Endothelial cell of umbilical vein (primary cell): ENCODE data around the gene MARCHF7. TPM values are rescaled to one million over a fixed set of nuclear protein-coding genes. Genes with fewer than 3 reads are reported as not detected.
A peak's percentile ranks its signal among the peaks of the same experiment; 100 is the strongest.

ENCODE experiments used
- BruUV-seq: library from RNA; stranded (reverse); fragments of 400-500 nt; replicated peaks from 2 replicates; lab custom pipeline; 2021; lab: Mats Ljungman, UMichigan
- CTCF ChIA-PET: fragments of 300-600, 350-600 bp; sonication (Branson Sonifier 250); formaldehyde crosslinking; loops from one replicate; lab custom pipeline; 2021; ENCODE audit warnings: antibody characterized with exemption, inconsistent platforms; lab: Charles Lee
- POLR2A ChIA-PET: fragments of 300-600, 350-600 bp; sonication (Branson Sonifier 250); formaldehyde crosslinking; loops from one replicate; lab custom pipeline; 2021; ENCODE audit warnings: antibody characterized with exemption, inconsistent platforms; lab: Charles Lee
- DNase-seq: peaks from one replicate; pipeline ENCODE4 v3.0.0-alpha.2; 2011; ENCODE audit warnings: low read depth, low spot score
- FAIRE-seq: peaks from 2 replicates; lab custom pipeline; 2011; peaks lifted over from hg19 to GRCh38; lab: Jason Lieb, UNC
- H2AFZ ChIP-seq: 2 replicates; pipeline ENCODE4 v1.6.0; 2012; ENCODE audit warnings: low read depth, low read length, control low read depth, inconsistent platforms
- H3K27ac ChIP-seq: 2 replicates; pipeline ENCODE4 v1.5.1; 2011; ENCODE audit warnings: low read depth, mild to moderate bottlenecking, control low read depth, low read length, moderate library complexity; ENCODE audit not compliant: insufficient read depth
- H3K27me3 ChIP-seq, 2 experiments: 2 replicates each; pipeline versions ENCODE4 v1.6.0 to v1.6.1; 2011; ENCODE audit warnings: low read length in 2 of 2, mixed read lengths in 1 of 2; ENCODE audit not compliant: control insufficient read depth in 2 of 2, insufficient read depth in 2 of 2
- H3K36me3 ChIP-seq, 2 experiments: 2 replicates in 1 of 2; 3 replicates in 1 of 2; pipeline ENCODE4 v1.5.1; 2011; ENCODE audit warnings: low read length in 2 of 2, mild to moderate bottlenecking in 1 of 2, moderate library complexity in 1 of 2; ENCODE audit not compliant: control insufficient read depth in 2 of 2, insufficient read depth in 2 of 2; ENCODE audit errors: extremely low read depth in 1 of 2
- H3K4me1 ChIP-seq: 3 replicates; pipeline ENCODE4 v1.5.1; 2011; ENCODE audit warnings: mild to moderate bottlenecking, low read length; ENCODE audit not compliant: control insufficient read depth, insufficient read depth; ENCODE audit errors: extremely low read depth
- H3K4me2 ChIP-seq: 2 replicates; pipeline ENCODE4 v1.6.1; 2011; ENCODE audit warnings: low read length, control low read depth, mixed read lengths; ENCODE audit not compliant: insufficient read depth
- H3K4me3 ChIP-seq, 3 experiments: fragments of 200-600 bp in 1 of 3; sonication (generic), shearing (Covaris generic) in 1 of 3; replicated peaks in 1 of 3; 2 replicates each; pipeline ENCODE4 v1.5.1; 2011 to 2016; ENCODE audit warnings: control low read depth in 3 of 3, low read length in 3 of 3, mild to moderate bottlenecking in 2 of 3, inconsistent platforms in 1 of 3, low read depth in 1 of 3, moderate library complexity in 1 of 3; ENCODE audit not compliant: insufficient read depth in 1 of 3
- H3K79me2 ChIP-seq: 2 replicates; pipeline ENCODE4 v1.6.0; 2012; ENCODE audit warnings: low read length, inconsistent platforms; ENCODE audit not compliant: control insufficient read depth, insufficient read depth
- H3K9ac ChIP-seq: replicated peaks from 2 replicates; pipeline ENCODE3; 2011; ENCODE audit warnings: low read length, control low read depth; ENCODE audit not compliant: insufficient read depth; ENCODE audit errors: extremely low read depth
- H3K9me1 ChIP-seq: replicated peaks from 3 replicates; pipeline ENCODE4 v1.6.0; 2011; ENCODE audit warnings: mild to moderate bottlenecking, low read length; ENCODE audit not compliant: control insufficient read depth, insufficient read depth; ENCODE audit errors: extremely low read depth
- H3K9me3 ChIP-seq: replicated peaks from 2 replicates; pipeline ENCODE4 v1.5.1; 2012; ENCODE audit warnings: low read length, inconsistent platforms; ENCODE audit not compliant: control insufficient read depth, insufficient read depth
- H4K20me1 ChIP-seq: replicated peaks from 2 replicates; pipeline ENCODE3; 2011; ENCODE audit warnings: mild to moderate bottlenecking, low read length; ENCODE audit not compliant: control insufficient read depth, insufficient read depth; ENCODE audit errors: extremely low read depth
- EZH2 ChIP-seq: IDR thresholded peaks from 2 replicates; pipeline ENCODE4 v1.6.1; 2012; ENCODE audit warnings: borderline replicate concordance, low read depth, mild to moderate bottlenecking, moderate library complexity, low read length, inconsistent platforms; ENCODE audit not compliant: severe bottlenecking
- MYC ChIP-seq: IDR thresholded peaks from one replicate; pipeline ENCODE4 v1.6.1; 2011; ENCODE audit warnings: mild to moderate bottlenecking, low read depth, low read length
- POLR2A ChIP-seq: IDR thresholded peaks from 2 replicates; pipeline ENCODE4 v1.6.1; 2012; ENCODE audit warnings: low read depth, mild to moderate bottlenecking, control low read depth, low read length
- POLR2AphosphoS5 ChIP-seq: IDR thresholded peaks from 2 replicates; pipeline ENCODE4 v1.6.1; 2012; ENCODE audit warnings: low read depth, mild to moderate bottlenecking, control low read depth, low read length, moderate library complexity; ENCODE audit not compliant: insufficient read depth
- dilution Hi-C: fragments of 300-500 bp; cut with MboI; formaldehyde crosslinking; loops from one replicate; pipeline ENCODE4 v1.15.0; 2019; ENCODE audit warnings: low sequenced_read_pairs; ENCODE audit not compliant: extremely low pct_ligation_motif_present
- intact Hi-C: fragments of 100-400 bp; cut with micrococcal nuclease; formaldehyde crosslinking; loops from one replicate; pipeline ENCODE4 v1.10.0; 2022
- polyA plus RNA-seq, 4 experiments: library from polyadenylated mRNA; depleted of rRNA in 3 of 4; stranded (reverse) in 3 of 4; unstranded in 1 of 4; fragments of >200 nt; gene quantifications; 2 replicates each; pipeline versions ENCODE4 v1.2.1 to v1.2.3, GENCODE V29; 2011 to 2012; ENCODE audit warnings: missing spikeins in 1 of 4
- total RNA-seq: library from RNA; stranded (reverse); gene quantifications from 2 replicates; pipeline ENCODE4 v1.2.3, GENCODE V29; 2021
- TF ChIP-seq, protein P1 (sequence below), 2 donors: IDR thresholded peaks; 1 replicate in 1 of 2; 2 replicates in 1 of 2; pipeline ENCODE4 v1.5.1; 2011; ENCODE audit warnings: low read length in 2 of 2, mild to moderate bottlenecking in 2 of 2, moderate library complexity in 2 of 2, control low read depth in 1 of 2, inconsistent platforms in 1 of 2, low read depth in 1 of 2; ENCODE audit not compliant: insufficient read depth in 1 of 2; ENCODE audit errors: extremely low read depth in 1 of 2
- TF ChIP-seq, protein P2 (sequence below): IDR thresholded peaks from 2 replicates; pipeline ENCODE4 v1.6.1; 2011; ENCODE audit not compliant: insufficient read depth, insufficient read length

The MARCHF7 gene
- total and polyA plus RNA-seq, 2 donors (not counting 3 experiments of a cell fraction or from before 2014, with no cell fraction given): 21.2 to 82.0 TPM

DNA sequence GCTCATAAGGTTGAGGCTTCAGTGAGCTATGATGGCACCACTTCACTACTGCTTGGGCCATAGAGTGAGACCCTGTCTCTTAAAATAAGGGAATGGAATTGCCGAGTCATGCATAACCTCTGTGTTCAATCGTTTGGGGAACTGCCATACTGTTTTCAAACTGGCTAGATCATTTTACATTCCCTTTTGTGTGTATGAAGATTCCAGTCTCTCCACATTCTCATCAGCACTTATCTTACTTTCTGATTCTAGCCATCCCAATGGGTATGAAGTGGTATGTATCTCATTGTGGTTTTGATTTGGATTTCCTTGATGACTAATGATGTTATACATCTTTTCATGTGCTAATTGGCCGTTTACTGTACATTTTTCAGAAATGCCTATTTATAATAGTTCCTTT lies 23.7 kb downstream of the MARCHF7 start:
- peaks cover 17% of the 10 kb centered on the region for H3K4me1 ChIP-seq
- H3K4me2 ChIP-seq: peak overlapping the region; percentile 43
- dilution Hi-C loops: no loop called here
- H3K36me3 ChIP-seq: peaks cover 21 to 32% of the 10 kb centered on the region in 2 experiments
- no TSS peak for BruUV-seq
- ChIA-PET POLR2A (no interaction called here), CTCF (interaction anchor here (1.1 kb wide), 2 partner anchors 11 to 20 kb away, joined by 3 read pairs; no protein-coding TSS in a partner anchor)
- H4K20me1 ChIP-seq: peaks cover 20% of the 10 kb centered on the region
- H3K9ac ChIP-seq: no peak overlapping the region
- intact Hi-C loops: no loop called here
- peaks cover 94% of the 10 kb centered on the region for H3K79me2 ChIP-seq
- TF ChIP-seq, protein P1, sequence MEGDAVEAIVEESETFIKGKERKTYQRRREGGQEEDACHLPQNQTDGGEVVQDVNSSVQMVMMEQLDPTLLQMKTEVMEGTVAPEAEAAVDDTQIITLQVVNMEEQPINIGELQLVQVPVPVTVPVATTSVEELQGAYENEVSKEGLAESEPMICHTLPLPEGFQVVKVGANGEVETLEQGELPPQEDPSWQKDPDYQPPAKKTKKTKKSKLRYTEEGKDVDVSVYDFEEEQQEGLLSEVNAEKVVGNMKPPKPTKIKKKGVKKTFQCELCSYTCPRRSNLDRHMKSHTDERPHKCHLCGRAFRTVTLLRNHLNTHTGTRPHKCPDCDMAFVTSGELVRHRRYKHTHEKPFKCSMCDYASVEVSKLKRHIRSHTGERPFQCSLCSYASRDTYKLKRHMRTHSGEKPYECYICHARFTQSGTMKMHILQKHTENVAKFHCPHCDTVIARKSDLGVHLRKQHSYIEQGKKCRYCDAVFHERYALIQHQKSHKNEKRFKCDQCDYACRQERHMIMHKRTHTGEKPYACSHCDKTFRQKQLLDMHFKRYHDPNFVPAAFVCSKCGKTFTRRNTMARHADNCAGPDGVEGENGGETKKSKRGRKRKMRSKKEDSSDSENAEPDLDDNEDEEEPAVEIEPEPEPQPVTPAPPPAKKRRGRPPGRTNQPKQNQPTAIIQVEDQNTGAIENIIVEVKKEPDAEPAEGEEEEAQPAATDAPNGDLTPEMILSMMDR (IDR thresholded peaks at IDR 0.05; ENCODE audit: extremely low read depth in 1 of 2, insufficient read depth in 1 of 2, low read depth in 1 of 2, low read length in 2 of 2): no peak
- no peak for TF ChIP-seq POLR2A
- TF ChIP-seq, protein P2, sequence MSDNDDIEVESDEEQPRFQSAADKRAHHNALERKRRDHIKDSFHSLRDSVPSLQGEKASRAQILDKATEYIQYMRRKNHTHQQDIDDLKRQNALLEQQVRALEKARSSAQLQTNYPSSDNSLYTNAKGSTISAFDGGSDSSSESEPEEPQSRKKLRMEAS: no peak
- no peak for TF ChIP-seq EZH2
- no peak for TF ChIP-seq MYC
- no peak for TF ChIP-seq POLR2AphosphoS5
- no peaks in the 10 kb centered on the region for H3K27me3 ChIP-seq
- DNase-seq (peak; percentile 25), FAIRE-seq (no peak)
- H3K9me3 ChIP-seq: no peaks in the 10 kb centered on the region
- no peak overlapping the region for H2AFZ ChIP-seq
- H3K9me1 ChIP-seq: no peaks in the 10 kb centered on the region
- H3K27ac ChIP-seq: peak overlapping the region; percentile 30
- H3K4me3 ChIP-seq: no peak overlapping the region
